Muscle layer of colon (tissue), 2 donors: ENCODE data around the gene PINK1.
"Not testable (repeated sequence)": the region's sequence is repeated elsewhere in the genome, so short reads cannot be mapped to it uniquely, and the experiment has no call there.

Source experiments
- H3K27ac ChIP-seq: one replicate; pipeline ENCODE4 v1.7.0; 2013; ENCODE audit warnings: low read depth, mild to moderate bottlenecking, low read length, moderate library complexity
- H3K27me3 ChIP-seq, 2 donors: one replicate each; pipeline ENCODE4 v1.7.0; 2013; ENCODE audit warnings: low read length in 2 of 2, mild to moderate bottlenecking in 2 of 2; ENCODE audit not compliant: insufficient read depth in 2 of 2, control insufficient read depth in 1 of 2
- H3K36me3 ChIP-seq: one replicate; pipeline ENCODE4 v1.7.0; 2013; ENCODE audit warnings: mild to moderate bottlenecking, low read length; ENCODE audit not compliant: insufficient read depth
- H3K4me1 ChIP-seq: one replicate; pipeline ENCODE4 v1.7.0; 2013; ENCODE audit warnings: mild to moderate bottlenecking, low read length; ENCODE audit not compliant: insufficient read depth
- H3K4me3 ChIP-seq, 2 donors: one replicate each; pipeline ENCODE4 v1.7.0; 2013; ENCODE audit warnings: low read length in 2 of 2, low read depth in 1 of 2, mild to moderate bottlenecking in 1 of 2, moderate library complexity in 1 of 2
- H3K9ac ChIP-seq: one replicate; pipeline ENCODE4 v1.7.0; 2013; ENCODE audit warnings: low read length
- H3K9me3 ChIP-seq: one replicate; pipeline ENCODE4 v1.7.0; 2013; ENCODE audit warnings: mild to moderate bottlenecking, low read length
- donor health status: abdominal sarcoma.
- donor health status: Adenocarcinoma of cecum.

PINK1 gene

GRCh38 chr1:20597650-20598049 lies 35.6 kb upstream of the PINK1 start:
- Histone ChIP-seq H3K4me3 (no peak overlapping the region), H3K9me3 (no peaks in the 10 kb centered on the region), H3K9ac (no peak overlapping the region), H3K4me1 (no peaks in the 10 kb centered on the region), H3K27ac (no peak overlapping the region), H3K27me3 (no peaks in the 10 kb centered on the region), H3K36me3 (no peaks in the 10 kb centered on the region)

- Histone ChIP-seq H3K27ac (no peak overlapping the region), H3K36me3 (no peaks in the 10 kb centered on the region), H3K9ac (no peak overlapping the region), H3K27me3 (no peaks in the 10 kb centered on the region), H3K4me3 (no peak overlapping the region), H3K9me3 (no peaks in the 10 kb centered on the region), H3K4me1 (no peaks in the 10 kb centered on the region)
Measured at GRCh38 chr1:20600156-20600555, 33.1 kb upstream of the PINK1 start.

- Histone ChIP-seq H3K27me3 (no peaks in the 10 kb centered on the region), H3K9me3 (no peaks in the 10 kb centered on the region), H3K36me3 (no peaks in the 10 kb centered on the region), H3K4me1 (no peaks in the 10 kb centered on the region), H3K4me3 (no peak overlapping the region), H3K27ac (no peak overlapping the region), H3K9ac (no peak overlapping the region)
Measured at GRCh38 chr1:20601129-20601825, 32.0 kb upstream of the PINK1 start.

- Histone ChIP-seq H3K4me3 (no peak overlapping the region), H3K27me3 (no peaks in the 10 kb centered on the region), H3K9ac (no peak overlapping the region), H3K9me3 (no peaks in the 10 kb centered on the region), H3K36me3 (no peaks in the 10 kb centered on the region), H3K27ac (no peak overlapping the region), H3K4me1 (no peaks in the 10 kb centered on the region)
Measured at GRCh38 chr1:20602851-20603450, 30.3 kb upstream of the PINK1 start.

GRCh38 chr1:20603504-20604464 lies 29.5 kb upstream of the PINK1 start:
- Histone ChIP-seq H3K36me3 (no peaks in the 10 kb centered on the region), H3K4me3 (no peak overlapping the region), H3K4me1 (no peaks in the 10 kb centered on the region), H3K9me3 (no peaks in the 10 kb centered on the region), H3K9ac (no peak overlapping the region), H3K27me3 (no peaks in the 10 kb centered on the region), H3K27ac (no peak overlapping the region)

GRCh38 chr1:20604678-20605077 lies 28.6 kb upstream of the PINK1 start:
- no peak overlapping the region for H3K9ac ChIP-seq
- H3K4me1 ChIP-seq: no peaks in the 10 kb centered on the region
- no peaks in the 10 kb centered on the region for H3K9me3 ChIP-seq
- no peaks in the 10 kb centered on the region for H3K27me3 ChIP-seq
- H3K27ac ChIP-seq: no peak overlapping the region
- no peak overlapping the region for H3K4me3 ChIP-seq
- no peaks in the 10 kb centered on the region for H3K36me3 ChIP-seq

- not testable (repeated sequence) for H3K9ac ChIP-seq, H3K27ac ChIP-seq, H3K27me3 ChIP-seq
Measured at GRCh38 chr1:20606801-20607570, 26.3 kb upstream of the PINK1 start.

GRCh38 chr1:20609541-20609940 lies 23.7 kb upstream of the PINK1 start:
- Histone ChIP-seq H3K27me3 (no peaks in the 10 kb centered on the region), H3K4me3 (no peak overlapping the region), H3K9me3 (no peaks in the 10 kb centered on the region), H3K9ac (no peak overlapping the region), H3K27ac (no peak overlapping the region), H3K36me3 (no peaks in the 10 kb centered on the region), H3K4me1 (peaks cover 9% of the 10 kb centered on the region)

More at GRCh38 chr1:20606801-20607570, 26.3 kb upstream of the PINK1 start:
- not testable (repeated sequence) for H3K36me3 ChIP-seq, H3K9me3 ChIP-seq, H3K4me3 ChIP-seq, H3K4me1 ChIP-seq

GRCh38 chr1:20610970-20611369 lies 22.3 kb upstream of the PINK1 start:
- no peak overlapping the region for H3K4me3 ChIP-seq
- peaks cover 11% of the 10 kb centered on the region for H3K4me1 ChIP-seq
- H3K27ac ChIP-seq: no peak overlapping the region
- no peak overlapping the region for H3K9ac ChIP-seq
- no peaks in the 10 kb centered on the region for H3K36me3 ChIP-seq
- H3K27me3 ChIP-seq: no peaks in the 10 kb centered on the region
- H3K9me3 ChIP-seq: no peaks in the 10 kb centered on the region

GRCh38 chr1:20611652-20612051 lies 21.6 kb upstream of the PINK1 start:
- H3K36me3 ChIP-seq: no peaks in the 10 kb centered on the region
- no peaks in the 10 kb centered on the region for H3K9me3 ChIP-seq
- no peaks in the 10 kb centered on the region for H3K27me3 ChIP-seq
- H3K4me3 ChIP-seq: no peak overlapping the region
- H3K4me1 ChIP-seq: peaks cover 17% of the 10 kb centered on the region
- no peak overlapping the region for H3K27ac ChIP-seq
- H3K9ac ChIP-seq: no peak overlapping the region

- H3K27ac ChIP-seq: no peak overlapping the region
- H3K9ac ChIP-seq: no peak overlapping the region
- no peak overlapping the region for H3K4me3 ChIP-seq
- H3K27me3 ChIP-seq: no peaks in the 10 kb centered on the region
- peaks cover 17% of the 10 kb centered on the region for H3K4me1 ChIP-seq
- H3K36me3 ChIP-seq: no peaks in the 10 kb centered on the region
- no peaks in the 10 kb centered on the region for H3K9me3 ChIP-seq
Measured at GRCh38 chr1:20612221-20612746, 21.0 kb upstream of the PINK1 start.
